K562 (cell line): ENCODE results near the gene JKAMP. TPM values are rescaled to one million over a fixed set of nuclear protein-coding genes. Genes with fewer than 3 reads are reported as not detected.
A peak's percentile ranks its signal among the peaks of the same experiment; 100 is the strongest.

Experiments
- BRF1 ChIP-seq: IDR thresholded peaks from 3 replicates; pipeline ENCODE4 v1.6.1; 2011; ENCODE audit warnings: borderline replicate concordance, mild to moderate bottlenecking; ENCODE audit not compliant: insufficient read length; ENCODE audit errors: extremely low read depth
- ETV5 ChIP-seq: sonication (generic); formaldehyde crosslinking; IDR thresholded peaks from 2 replicates; pipeline ENCODE4 v1.4.0; 2020; ENCODE audit warnings: low read depth, mild to moderate bottlenecking, missing genetic modification reagents
- EWSR1 ChIP-seq: fragments of 450-650 bp; IDR thresholded peaks from 2 replicates; pipeline ENCODE4 v1.6.1; 2018; ENCODE audit warnings: borderline replicate concordance, mild to moderate bottlenecking, low read depth, moderate library complexity; ENCODE audit not compliant: partially characterized antibody
- GABPB1 ChIP-seq: sonication (generic); formaldehyde crosslinking; IDR thresholded peaks from 2 replicates; pipeline ENCODE4 v1.8.0; 2022; ENCODE audit warnings: mild to moderate bottlenecking, missing genetic modification reagents
- KAT2B ChIP-seq: IDR thresholded peaks from one replicate; pipeline ENCODE4 v1.6.1; 2012; ENCODE audit warnings: low read depth, mild to moderate bottlenecking, control low read depth, inconsistent platforms, low read length, moderate library complexity
- LARP7 ChIP-seq: fragments of 450-650 bp; IDR thresholded peaks from 2 replicates; pipeline ENCODE4 v1.6.1; 2016
- MAZ ChIP-seq, 2 experiments: fragments of 450-650 bp in 1 of 2; sonication (generic) in 1 of 2; formaldehyde crosslinking; IDR thresholded peaks in 1 of 2; conservative IDR thresholded peaks in 1 of 2; 2 replicates each; pipeline versions ENCODE4 v1.4.0 to v1.5.0; 2020; ENCODE audit warnings: mild to moderate bottlenecking in 1 of 2, missing genetic modification reagents in 1 of 2
- MBD2 ChIP-seq: sonication (generic); IDR thresholded peaks from 2 replicates; pipeline ENCODE4 v1.6.1; 2016; ENCODE audit warnings: low read depth, borderline replicate concordance
- MTA2 ChIP-seq: fragments of 450-650 bp; IDR thresholded peaks from 2 replicates; pipeline ENCODE4 v1.6.1; 2016; ENCODE audit warnings: low read depth
- MTA3 ChIP-seq: fragments of 450-650 bp; formaldehyde crosslinking; IDR thresholded peaks from 2 replicates; pipeline ENCODE4 v1.6.1; 2017; ENCODE audit warnings: mild to moderate bottlenecking, borderline replicate concordance
- NFE2L1 ChIP-seq: fragments of 450-650 bp; IDR thresholded peaks from 2 replicates; pipeline ENCODE4 v1.6.1; 2016; ENCODE audit warnings: missing genetic modification characterization, low read depth, mild to moderate bottlenecking, missing compliant biosample characterization, moderate library complexity, borderline replicate concordance
- PHB ChIP-seq: fragments of 250-450 bp; sonication (Bioruptor Pico); IDR thresholded peaks from 2 replicates; pipeline ENCODE4 v1.5.0; 2021
- PHF21A ChIP-seq: fragments of 450-650 bp; IDR thresholded peaks from 2 replicates; pipeline ENCODE4 v1.6.1; 2017; ENCODE audit warnings: low read depth, borderline replicate concordance
- RCOR1 ChIP-seq, 2 experiments: IDR thresholded peaks; 2 replicates each; pipeline ENCODE4 v1.6.1; 2012; ENCODE audit warnings: low read depth in 2 of 2, low read length in 2 of 2, borderline replicate concordance in 1 of 2, improper control_type of control experiment in 1 of 2
- SIRT6 ChIP-seq: IDR thresholded peaks from one replicate; pipeline ENCODE4 v1.6.1; 2012; ENCODE audit warnings: low read depth, mild to moderate bottlenecking, control low read depth, inconsistent platforms, low read length, moderate library complexity
- SMARCA4 ChIP-seq: fragments of 450-650 bp; IDR thresholded peaks from 2 replicates; pipeline ENCODE4 v1.6.1; 2016
- STAG1 ChIP-seq: sonication (generic); formaldehyde crosslinking; IDR thresholded peaks from 2 replicates; pipeline ENCODE4 v1.5.0; 2020; ENCODE audit warnings: missing genetic modification reagents, borderline replicate concordance
- TBL1XR1 ChIP-seq, 2 experiments: IDR thresholded peaks; 2 replicates each; pipeline ENCODE4 v1.6.1; 2012; ENCODE audit warnings: improper control_type of control experiment in 2 of 2, low read length in 2 of 2, mild to moderate bottlenecking in 1 of 2
- XRCC4 ChIP-seq: IDR thresholded peaks from one replicate; pipeline ENCODE4 v1.6.1; 2011; ENCODE audit not compliant: insufficient read depth, insufficient read length; ENCODE audit errors: extremely low read depth
- ZNF121 ChIP-seq: sonication (generic); formaldehyde crosslinking; conservative IDR thresholded peaks from 2 replicates; pipeline ENCODE4 v1.8.0; 2022; ENCODE audit warnings: missing genetic modification reagents
- ZNF174 ChIP-seq: fragments of 250-450 bp; sonication (Bioruptor Pico); IDR thresholded peaks from 2 replicates; pipeline ENCODE4 v1.4.0; 2020; ENCODE audit warnings: mild to moderate bottlenecking
- ZNF212 ChIP-seq: fragments of 450-650 bp; formaldehyde crosslinking; IDR thresholded peaks from 2 replicates; pipeline ENCODE4 v1.4.0; 2020; ENCODE audit warnings: mild to moderate bottlenecking
- ZNF445 ChIP-seq: fragments of 250-450 bp; sonication (Bioruptor Pico); IDR thresholded peaks from 2 replicates; pipeline ENCODE4 v1.4.0; 2020; ENCODE audit warnings: low read depth, mild to moderate bottlenecking, moderate library complexity
- ZNF589 ChIP-seq: fragments of 200-800 bp; sonication (Bioruptor generic); IDR thresholded peaks from 2 replicates; pipeline ENCODE4 v1.6.1; 2016; ENCODE audit warnings: low read depth, missing genetic modification characterization, missing compliant biosample characterization
- polyA plus RNA-seq, 8 experiments: library from polyadenylated mRNA; depleted of rRNA in 4 of 8; stranded (reverse) in 5 of 8; unstranded in 3 of 8; fragments of >200 nt; fragmentation: Nextera tagmentation in 2 of 8; fragmentation: Illumina TruSeq in 1 of 8; extraction: Ambion mirVana in 2 of 8; extraction: Trizol in 1 of 8; gene quantifications; 2 replicates each; pipeline versions ENCODE4 v1.2.1 to v1.2.3, GENCODE V29; 2011 to 2014; ENCODE audit warnings: inconsistent platforms in 1 of 8, missing spikeins in 1 of 8
- total RNA-seq, 7 experiments: library from RNA; depleted of rRNA in 6 of 7; stranded (reverse); fragments of >200 nt in 6 of 7; fragmentation: Illumina TruSeq in 2 of 7; extraction: Trizol in 2 of 7; gene quantifications; 2 replicates each; pipeline versions ENCODE4 v1.2.1 to v1.2.3, GENCODE V29; 2011 to 2021; ENCODE audit warnings: low replicate concordance in 1 of 7
- TF ChIP-seq, protein P1 (sequence below): sonication (generic); formaldehyde crosslinking; IDR thresholded peaks from 2 replicates; pipeline ENCODE4 v1.8.0; 2022; ENCODE audit warnings: missing genetic modification reagents, mild to moderate bottlenecking, moderate library complexity, borderline replicate concordance
- TF ChIP-seq, protein P2 (sequence below): fragments of 250-450 bp; sonication (Bioruptor Pico); IDR thresholded peaks from 2 replicates; pipeline ENCODE4 v1.4.0; 2020; ENCODE audit warnings: mild to moderate bottlenecking, moderate library complexity

JKAMP gene
- total and polyA plus RNA-seq, 9 of the 15 experiments (the other 6 are each of a cell fraction or from before 2014, with no cell fraction given) = 19.3 to 119 (median 33.8) TPM

DNA sequence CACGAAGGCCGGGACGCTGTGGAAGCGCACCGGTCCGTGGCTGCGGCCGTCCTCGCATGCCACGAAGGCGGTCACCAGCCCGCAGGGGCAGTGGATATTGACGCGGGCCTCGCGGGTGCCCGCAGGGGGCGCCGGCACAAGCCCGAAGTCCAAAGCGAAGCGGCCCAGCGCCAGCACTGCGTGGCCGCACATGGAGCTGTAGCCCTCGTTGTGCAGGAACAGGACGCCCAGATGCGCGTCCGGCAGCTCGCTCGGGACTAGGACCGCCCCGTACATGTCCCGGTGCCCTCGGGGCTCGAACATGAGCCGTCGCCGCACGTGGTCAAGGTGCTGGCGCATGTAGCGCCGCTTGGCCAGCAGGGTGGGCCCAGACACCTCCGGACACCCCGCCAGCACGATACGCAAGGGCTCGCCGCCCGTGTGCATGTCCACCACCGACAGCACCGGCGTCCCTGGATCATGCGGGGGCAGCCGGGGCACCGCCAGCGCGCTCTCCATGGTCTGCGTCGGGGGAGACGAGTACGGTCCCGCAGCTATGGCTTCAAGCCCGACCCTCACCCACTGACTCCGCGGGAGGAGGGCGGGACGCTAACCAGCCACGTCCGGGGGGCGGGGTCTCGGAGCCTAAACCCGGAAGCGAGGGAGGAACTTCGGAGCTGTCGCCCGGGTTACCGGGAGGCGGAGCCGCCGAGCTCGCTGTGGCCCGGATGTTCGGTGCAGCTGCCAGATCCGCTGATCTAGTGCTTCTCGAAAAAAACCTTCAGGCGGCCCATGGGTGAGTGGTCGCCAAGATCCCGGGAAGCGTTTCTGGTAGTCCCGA is at the start of gene JKAMP, which contains the start of gene L3HYPDH (continued):
- TF ChIP-seq SIRT6 (no peak), PHB (CRISPR knock-in tag) (no peak), TBL1XR1 (IDR thresholded peaks at IDR 0.05; ENCODE audit: low read length in 2 of 2) (no peak), BRF1 (no peak), KAT2B (no peak), GABPB1 (CRISPR knock-in tag) (peak; percentile 81), EWSR1 (no peak), ZNF589 (CRISPR knock-in tag) (no peak), MBD2 (0 out of 2 replicates have a peak, but pooled peaks have one; percentile 43), ZNF445 (CRISPR knock-in tag) (no peak), SMARCA4 (no peak), NFE2L1 (no peak), XRCC4 (no peak), ZNF212 (CRISPR knock-in tag) (no peak), STAG1 (CRISPR knock-in tag) (no peak), PHF21A (no peak; the same call in 1 of the 2 replicates), MAZ (CRISPR knock-in tag; conservative IDR thresholded peaks at IDR 0.05 in 1 of 2, IDR thresholded peaks at IDR 0.05 in 1 of 2) (peak in 1 of 2 experiments; percentile 71; a peak in 2 of 4 replicates), LARP7 (no peak), MTA2 (no peak), ZNF174 (CRISPR knock-in tag) (no peak), RCOR1 (IDR thresholded peaks at IDR 0.05; ENCODE audit: borderline replicate concordance in 1 of 2, low read depth in 2 of 2, low read length in 2 of 2) (no peak), ZNF121 (CRISPR knock-in tag) (no peak; the same call in 1 of the 2 replicates), MTA3 (peak; percentile 46; the same call in 1 of the 2 replicates), ETV5 (CRISPR knock-in tag) (peak; percentile 79)
- TF ChIP-seq, protein P1, sequence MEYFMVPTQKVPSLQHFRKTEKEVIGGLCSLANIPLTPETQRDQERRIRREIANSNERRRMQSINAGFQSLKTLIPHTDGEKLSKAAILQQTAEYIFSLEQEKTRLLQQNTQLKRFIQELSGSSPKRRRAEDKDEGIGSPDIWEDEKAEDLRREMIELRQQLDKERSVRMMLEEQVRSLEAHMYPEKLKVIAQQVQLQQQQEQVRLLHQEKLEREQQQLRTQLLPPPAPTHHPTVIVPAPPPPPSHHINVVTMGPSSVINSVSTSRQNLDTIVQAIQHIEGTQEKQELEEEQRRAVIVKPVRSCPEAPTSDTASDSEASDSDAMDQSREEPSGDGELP (CRISPR knock-in tag) = peak; percentile 75
- TF ChIP-seq, protein P2, sequence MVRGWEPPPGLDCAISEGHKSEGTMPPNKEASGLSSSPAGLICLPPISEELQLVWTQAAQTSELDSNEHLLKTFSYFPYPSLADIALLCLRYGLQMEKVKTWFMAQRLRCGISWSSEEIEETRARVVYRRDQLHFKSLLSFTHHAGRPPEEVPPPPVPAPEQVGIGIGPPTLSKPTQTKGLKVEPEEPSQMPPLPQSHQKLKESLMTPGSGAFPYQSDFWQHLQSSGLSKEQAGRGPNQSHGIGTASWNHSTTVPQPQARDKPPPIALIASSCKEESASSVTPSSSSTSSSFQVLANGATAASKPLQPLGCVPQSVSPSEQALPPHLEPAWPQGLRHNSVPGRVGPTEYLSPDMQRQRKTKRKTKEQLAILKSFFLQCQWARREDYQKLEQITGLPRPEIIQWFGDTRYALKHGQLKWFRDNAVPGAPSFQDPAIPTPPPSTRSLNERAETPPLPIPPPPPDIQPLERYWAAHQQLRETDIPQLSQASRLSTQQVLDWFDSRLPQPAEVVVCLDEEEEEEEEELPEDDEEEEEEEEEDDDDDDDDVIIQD (CRISPR knock-in tag) = no peak
